DMS53 treated with DMSO at 0.1 percent for 48 hours (cell line): ENCODE measurements around the gene HEXB.
"Not testable (repeated sequence)": the region's sequence is repeated elsewhere in the genome, so short reads cannot be mapped to it uniquely, and the experiment has no call there.

ENCODE experiments used
- DNase-seq: peaks from one replicate; lab custom pipeline; 2025; ENCODE audit not compliant: unreplicated experiment; lab: John Stamatoyannopoulos, UW

The HEXB gene

DNA sequence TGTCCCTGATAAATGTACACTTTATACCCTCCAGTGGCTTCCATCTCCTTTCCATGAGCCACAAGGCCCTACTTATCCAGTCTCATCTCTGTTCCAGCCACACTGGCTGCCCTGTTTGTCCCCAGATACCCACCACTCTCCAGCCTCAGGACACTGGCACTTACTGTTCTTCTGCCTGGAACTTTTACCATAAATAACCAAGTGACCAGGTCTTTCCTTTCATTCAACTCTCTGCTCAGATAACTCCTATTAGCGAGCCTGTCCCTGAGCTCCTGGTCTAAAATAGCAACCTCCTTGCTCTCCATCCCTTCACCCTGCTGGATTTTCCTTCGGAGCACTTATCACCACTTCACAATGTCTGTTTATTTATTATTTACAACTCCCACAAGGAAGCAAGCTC is 27.9 kb upstream of the HEXB start:
- DNase-seq: no peak

DNA sequence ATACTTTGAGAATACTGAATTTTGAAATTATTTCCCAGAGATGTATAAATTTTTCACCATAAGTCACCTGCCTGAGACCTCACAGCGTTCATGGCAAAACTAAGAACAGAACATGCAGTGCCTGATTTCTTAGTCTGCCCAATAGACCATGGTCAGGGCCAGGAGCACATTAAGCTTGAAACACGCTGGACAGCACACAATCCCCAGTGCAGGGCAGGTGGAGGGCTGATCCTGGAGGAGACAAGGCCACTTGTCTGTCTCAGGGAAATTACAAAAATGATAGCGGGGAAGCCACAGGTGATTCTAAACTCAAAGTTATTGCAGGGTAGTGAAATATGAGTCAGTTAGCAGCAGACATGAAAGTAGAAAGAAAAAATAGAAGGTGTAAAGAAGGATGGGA is 25.9 kb upstream of the HEXB start:
- DNase-seq: no peak

GRCh38 chr5:74660140-74660539 is 24.9 kb upstream of the HEXB start:
- no peak for DNase-seq

GRCh38 chr5:74660873-74661272 is 24.2 kb upstream of the HEXB start:
- no peak for DNase-seq

DNA sequence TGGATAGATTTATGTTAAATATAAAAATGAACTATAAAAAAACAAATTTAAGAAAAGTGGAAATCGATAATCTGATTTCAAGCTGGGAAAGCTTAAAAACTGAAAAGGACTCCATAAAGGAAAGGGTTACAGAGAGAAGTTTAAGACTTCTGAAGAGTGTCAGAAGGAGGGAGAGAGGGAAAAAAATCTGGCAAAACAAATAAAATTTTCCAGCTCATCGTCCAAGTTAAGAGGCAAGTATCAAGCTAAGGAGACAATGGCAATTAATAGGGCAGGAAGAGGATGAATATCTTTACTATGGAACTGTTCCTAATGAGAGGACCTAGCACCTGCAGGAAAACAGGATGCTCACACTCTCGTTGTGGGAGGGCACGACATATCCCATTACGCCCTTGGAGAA is 20.5 kb upstream of the HEXB start:
- DNase-seq: no peak

GRCh38 chr5:74665273-74665672 is 19.8 kb upstream of the HEXB start:
- DNase-seq: no peak

DNA sequence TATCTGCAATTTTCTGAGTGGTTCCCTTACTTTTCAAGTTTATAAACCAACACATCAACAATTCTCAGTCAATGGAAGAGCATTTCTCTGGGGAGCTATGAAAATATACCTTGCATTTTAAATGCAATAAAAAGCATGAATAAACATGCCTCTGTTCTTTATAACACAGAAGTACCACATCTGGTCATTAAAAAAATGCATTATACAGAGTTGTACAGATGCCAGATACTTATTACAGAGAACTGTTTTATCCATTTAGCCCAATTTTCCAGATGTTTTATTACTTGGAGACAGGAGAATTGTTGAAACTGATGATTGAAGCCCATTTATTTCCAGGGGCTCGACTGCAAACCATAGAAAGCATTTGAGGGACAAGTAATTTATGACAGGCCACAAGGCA is 19.2 kb upstream of the HEXB start:
- DNase-seq: no peak

DNA sequence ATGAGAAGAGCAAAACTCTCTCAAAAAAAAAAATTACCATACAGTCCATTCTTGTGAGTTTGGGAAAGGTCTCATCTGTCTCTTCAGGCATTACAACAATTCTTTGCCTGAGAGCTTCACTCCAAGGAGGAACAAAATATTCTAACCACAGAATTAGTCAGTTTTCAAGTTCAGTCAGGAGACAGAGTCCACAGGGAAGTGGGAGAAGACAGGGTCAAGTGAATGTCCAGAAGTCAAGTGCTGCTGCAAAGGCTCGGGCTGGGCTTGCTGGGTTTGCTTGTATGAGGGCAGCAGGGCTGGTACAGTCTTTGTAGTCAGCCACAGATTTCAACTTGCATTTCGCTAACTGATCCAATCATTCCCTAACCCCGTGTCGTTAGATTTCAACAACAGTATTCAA is 17.6 kb upstream of the HEXB start:
- no peak for DNase-seq

DNA sequence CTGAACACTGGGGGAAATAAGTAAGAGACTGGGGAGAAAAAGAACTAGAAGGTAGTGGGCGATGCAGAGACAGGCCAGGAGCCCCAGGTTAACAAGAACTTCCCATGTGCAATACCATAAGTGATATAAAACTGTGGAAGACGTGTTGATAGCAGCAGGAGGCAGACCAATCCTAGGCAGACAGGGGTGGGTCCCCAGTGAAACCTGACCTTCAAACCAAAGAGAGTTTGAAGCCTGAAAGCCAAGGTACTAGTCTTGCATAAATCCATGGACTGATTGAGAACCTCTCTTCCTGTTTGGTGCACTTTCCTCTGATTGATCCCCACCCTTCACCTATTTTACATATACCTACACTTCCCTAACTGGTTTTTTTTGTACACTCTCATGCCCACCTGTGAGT is 15.2 kb upstream of the HEXB start:
- no peak for DNase-seq

- DNase-seq: no peak
These were observed 14.5 kb upstream of the HEXB start for GRCh38 chr5:74670396-74671038.

GRCh38 chr5:74672215-74672877 is 12.7 kb upstream of the HEXB start:
- no peak for DNase-seq

- DNase-seq: peak; percentile 28
These were observed 11.8 kb upstream of the HEXB start for GRCh38 chr5:74673011-74673790.

DNA sequence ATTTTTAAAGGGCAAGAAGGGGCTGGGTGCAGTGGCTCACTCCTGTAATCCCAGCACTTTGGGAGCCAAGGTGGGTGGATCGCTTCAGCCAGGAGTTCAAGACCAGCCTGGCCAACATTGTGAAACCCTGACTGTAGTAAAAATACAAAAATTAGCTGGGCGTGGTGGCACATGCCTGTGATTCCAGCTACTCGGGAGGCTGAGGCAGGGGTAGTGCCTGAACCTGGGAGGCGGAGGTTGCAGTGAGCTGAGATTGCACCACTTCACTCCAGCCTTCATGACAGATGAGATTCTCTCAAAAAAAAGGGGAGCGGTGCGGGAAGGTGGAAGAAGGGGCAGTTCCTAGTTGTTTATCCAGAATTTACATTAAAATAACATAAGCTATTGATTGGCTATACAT is 8.6 kb upstream of the HEXB start:
- not testable (repeated sequence) for DNase-seq

GRCh38 chr5:74678123-74678522 is 6.9 kb upstream of the HEXB start:
- not testable (repeated sequence) for DNase-seq

- DNase-seq: not testable (repeated sequence)
These were observed 5.7 kb upstream of the HEXB start for GRCh38 chr5:74679300-74679699.

DNA sequence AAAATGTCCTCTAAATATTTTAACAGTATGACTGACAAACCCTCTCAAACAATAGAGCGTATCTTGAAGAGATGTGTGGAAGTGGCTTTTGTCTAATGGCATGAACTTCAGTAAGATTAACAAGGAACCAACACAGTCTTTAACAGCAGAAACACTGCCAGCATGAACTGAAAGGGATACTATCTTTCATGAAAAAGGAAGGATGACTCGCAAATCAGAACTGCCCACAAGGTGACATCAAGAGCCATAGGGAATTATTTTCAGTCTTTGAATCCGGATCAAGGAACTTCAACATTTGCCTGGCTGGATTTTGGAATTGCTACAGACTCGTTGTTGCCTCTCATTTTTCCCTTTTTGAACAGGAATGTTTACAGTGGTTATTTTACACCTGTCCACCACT is 5.1 kb upstream of the HEXB start:
- DNase-seq: no peak

DNA sequence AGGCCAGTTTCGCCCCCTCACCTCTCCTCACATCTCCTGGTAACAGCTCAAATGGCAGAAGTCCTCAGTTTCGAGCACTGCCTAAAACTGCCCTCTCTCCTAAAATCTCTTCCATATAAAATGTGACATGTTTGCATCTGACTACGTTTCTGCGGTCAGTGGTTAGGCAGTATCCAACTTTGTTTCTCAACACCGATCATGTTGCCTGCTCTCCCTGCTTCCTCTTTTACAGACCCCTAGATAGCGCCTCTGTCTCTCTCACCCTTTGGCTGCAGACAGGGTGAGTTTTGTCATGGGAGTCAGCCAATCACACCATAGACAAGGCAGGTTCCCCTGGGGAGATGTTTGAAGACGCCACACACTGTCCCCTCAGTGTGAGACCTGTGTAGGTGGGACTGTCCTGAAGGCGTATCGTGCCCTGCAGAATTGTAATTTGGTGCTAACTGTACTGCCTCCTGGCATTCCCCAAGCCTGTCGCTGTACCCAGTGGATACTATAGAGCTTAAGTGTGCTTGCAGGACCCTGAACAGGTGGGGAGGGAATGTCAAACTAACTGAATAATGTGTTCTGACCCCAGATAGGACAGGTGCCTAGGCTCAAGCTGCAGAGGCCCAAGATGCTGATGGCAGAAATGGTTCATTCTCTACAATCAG is 1.1 kb downstream of the HEXB start:
- DNase-seq: no peak

- DNase-seq: no peak
These were observed 2.1 kb downstream of the HEXB start for GRCh38 chr5:74686962-74687751.

DNA sequence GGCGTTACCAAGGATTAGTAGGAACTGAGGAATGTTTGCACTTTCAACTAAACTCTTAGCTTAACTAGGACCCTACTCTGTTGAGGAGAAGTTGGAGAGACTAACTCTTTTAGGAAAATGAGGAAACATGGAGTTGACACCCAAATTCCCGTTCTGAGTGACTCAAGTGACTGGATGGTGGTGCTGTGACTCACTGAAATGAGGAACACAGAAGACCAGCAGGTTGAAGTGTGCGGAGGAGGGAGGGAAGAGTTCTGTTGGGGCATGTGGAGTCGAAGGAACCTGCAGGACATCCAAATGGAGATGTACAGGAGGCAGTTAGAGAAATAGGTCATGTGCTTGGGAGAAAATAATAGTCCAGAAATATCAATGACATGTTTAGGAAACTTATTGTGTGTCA is 8.2 kb downstream of the HEXB start:
- no peak for DNase-seq

DNA sequence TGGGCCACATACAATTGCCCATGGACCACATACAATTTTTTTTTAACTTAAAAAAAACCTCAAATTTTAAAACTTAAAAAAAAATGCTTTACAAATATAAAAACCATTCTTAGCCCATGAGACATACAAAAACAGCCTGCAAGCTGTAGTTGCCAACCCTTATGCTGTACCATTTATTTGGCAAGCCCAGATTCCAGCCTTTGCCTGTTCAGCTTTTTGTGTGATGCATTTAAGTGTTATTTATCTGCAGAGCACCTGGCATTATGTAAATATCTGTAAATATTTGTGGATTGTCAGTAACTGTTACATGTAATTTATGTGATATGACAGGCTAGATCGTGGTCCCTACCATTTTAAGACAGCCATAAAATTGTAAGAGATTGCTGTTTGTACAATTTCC is 32.6 kb downstream of the HEXB start:
- peak; percentile 17 for DNase-seq

GRCh38 chr5:74722271-74722670 is 37.2 kb downstream of the HEXB start:
- no peak for DNase-seq
